Astrocyte of the spinal cord (primary cell): Measurements from ENCODE around the gene FAM135A.
"Not testable (repeated sequence)": the region's sequence is repeated elsewhere in the genome, so short reads cannot be mapped to it uniquely, and the experiment has no call there.

ENCODE experiments used
- DNase-seq: peaks from one replicate; pipeline ENCODE4 v3.0.0; 2011; ENCODE audit warnings: low read depth, low spot score
- H3K4me3 ChIP-seq: 2 replicates; pipeline ENCODE4 v1.5.1; 2011; ENCODE audit warnings: low read depth, mild to moderate bottlenecking, low read length, moderate library complexity
- CTCF ChIP-seq: IDR thresholded peaks from 2 replicates; pipeline ENCODE4 v1.5.1; 2012; ENCODE audit warnings: low read depth, mild to moderate bottlenecking, low read length, inconsistent platforms
- in situ Hi-C: cut with HindIII; loops from 2 replicates; pipeline ENCODE4 v1.10.0; 2017; ENCODE audit warnings: low sequenced_read_pairs

FAM135A gene

GRCh38 chr6:70494833-70495232 lies 81.5 kb downstream of the FAM135A start:
- DNase-seq = no peak
- H3K4me3 ChIP-seq = no peak overlapping the region
- TF ChIP-seq CTCF = no peak
- in situ Hi-C loops = no loop called here

- in situ Hi-C loops, H3K4me3 ChIP-seq, DNase-seq: not testable (repeated sequence)
Measured at GRCh38 chr6:70495790-70496189, 82.5 kb downstream of the FAM135A start.

GRCh38 chr6:70502484-70502883 lies 89.2 kb downstream of the FAM135A start:
- H3K4me3 ChIP-seq = no peak overlapping the region
- in situ Hi-C loops = no loop called here
- DNase-seq = no peak
- no peak for TF ChIP-seq CTCF

- H3K4me3 ChIP-seq = no peak overlapping the region
- no peak for DNase-seq
- TF ChIP-seq CTCF = no peak
- in situ Hi-C loops = no loop called here
Measured at GRCh38 chr6:70503813-70504465, 90.6 kb downstream of the FAM135A start.

DNA sequence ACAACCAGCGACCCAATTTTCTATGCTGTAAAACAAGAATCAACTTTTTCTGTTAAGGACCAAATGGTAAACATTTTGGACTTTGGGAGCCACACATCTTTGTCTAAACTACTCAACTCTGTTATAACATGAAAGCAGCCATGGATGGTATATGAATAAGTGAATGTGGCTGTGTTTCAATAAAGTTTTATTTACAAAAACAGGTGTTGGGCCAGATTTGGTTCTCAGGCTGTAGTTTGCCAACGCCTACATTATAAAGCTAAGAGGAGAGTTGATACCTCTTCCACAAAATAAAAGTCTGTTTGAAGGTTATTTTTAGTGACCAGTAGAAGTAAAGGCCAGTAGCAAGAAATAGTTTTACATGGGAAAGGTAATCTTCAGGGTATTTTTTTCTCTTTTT lies 93.0 kb downstream of the FAM135A start:
- no peak for TF ChIP-seq CTCF
- in situ Hi-C loops = no loop called here
- H3K4me3 ChIP-seq = no peak overlapping the region
- no peak for DNase-seq

DNA sequence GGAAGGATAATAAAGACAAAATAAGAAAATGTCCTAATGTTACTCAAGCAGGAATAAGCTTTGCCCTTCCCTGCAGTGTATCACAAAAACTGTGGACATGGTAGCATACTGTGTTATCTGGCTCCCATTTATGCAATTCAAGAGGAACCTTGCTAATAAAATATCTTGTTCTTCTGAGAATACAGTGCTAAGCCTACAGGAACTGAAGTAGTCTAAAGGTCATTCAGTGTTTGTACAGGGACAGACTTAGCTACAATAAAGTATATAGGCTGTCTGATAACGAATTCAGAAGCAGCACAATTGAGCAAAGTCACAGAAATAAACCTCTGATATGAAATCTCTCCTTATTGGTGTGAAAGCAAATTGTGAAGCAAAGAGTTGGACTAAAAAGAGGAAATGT lies 93.9 kb downstream of the FAM135A start:
- no peak overlapping the region for H3K4me3 ChIP-seq
- in situ Hi-C loops = no loop called here
- no peak for TF ChIP-seq CTCF
- DNase-seq = no peak

- no peak overlapping the region for H3K4me3 ChIP-seq
- no peak for DNase-seq
- no peak for TF ChIP-seq CTCF
- in situ Hi-C loops = no loop called here
Measured at GRCh38 chr6:70508953-70509352, 95.6 kb downstream of the FAM135A start.
